ENCODE measurements around the gene PHF2.

DNA sequence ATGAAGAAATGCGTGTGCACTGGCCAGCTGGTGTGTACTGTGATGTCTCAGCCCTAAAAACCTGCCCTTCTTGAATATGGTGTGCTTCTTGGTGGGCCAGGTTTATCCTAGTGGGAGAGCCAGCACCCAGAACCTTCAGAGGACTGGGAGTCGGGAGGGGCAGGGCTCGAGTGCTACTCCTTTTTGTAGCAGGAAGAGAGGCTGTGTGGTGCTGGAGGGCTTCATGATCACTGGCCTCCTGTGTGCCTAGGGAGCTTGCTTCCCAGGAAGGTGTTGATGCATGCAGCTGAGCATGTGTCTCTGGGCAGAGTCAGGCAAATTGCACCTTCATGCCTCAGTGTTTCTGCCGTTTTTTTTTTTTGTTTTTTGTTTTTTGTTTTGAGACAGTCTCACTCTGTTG is 20.0 kb downstream of the PHF2 start:
- TF ChIP-seq, protein P1, sequence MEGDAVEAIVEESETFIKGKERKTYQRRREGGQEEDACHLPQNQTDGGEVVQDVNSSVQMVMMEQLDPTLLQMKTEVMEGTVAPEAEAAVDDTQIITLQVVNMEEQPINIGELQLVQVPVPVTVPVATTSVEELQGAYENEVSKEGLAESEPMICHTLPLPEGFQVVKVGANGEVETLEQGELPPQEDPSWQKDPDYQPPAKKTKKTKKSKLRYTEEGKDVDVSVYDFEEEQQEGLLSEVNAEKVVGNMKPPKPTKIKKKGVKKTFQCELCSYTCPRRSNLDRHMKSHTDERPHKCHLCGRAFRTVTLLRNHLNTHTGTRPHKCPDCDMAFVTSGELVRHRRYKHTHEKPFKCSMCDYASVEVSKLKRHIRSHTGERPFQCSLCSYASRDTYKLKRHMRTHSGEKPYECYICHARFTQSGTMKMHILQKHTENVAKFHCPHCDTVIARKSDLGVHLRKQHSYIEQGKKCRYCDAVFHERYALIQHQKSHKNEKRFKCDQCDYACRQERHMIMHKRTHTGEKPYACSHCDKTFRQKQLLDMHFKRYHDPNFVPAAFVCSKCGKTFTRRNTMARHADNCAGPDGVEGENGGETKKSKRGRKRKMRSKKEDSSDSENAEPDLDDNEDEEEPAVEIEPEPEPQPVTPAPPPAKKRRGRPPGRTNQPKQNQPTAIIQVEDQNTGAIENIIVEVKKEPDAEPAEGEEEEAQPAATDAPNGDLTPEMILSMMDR (IDR thresholded peaks at IDR 0.05), result no peak
- TF ChIP-seq, protein P2, sequence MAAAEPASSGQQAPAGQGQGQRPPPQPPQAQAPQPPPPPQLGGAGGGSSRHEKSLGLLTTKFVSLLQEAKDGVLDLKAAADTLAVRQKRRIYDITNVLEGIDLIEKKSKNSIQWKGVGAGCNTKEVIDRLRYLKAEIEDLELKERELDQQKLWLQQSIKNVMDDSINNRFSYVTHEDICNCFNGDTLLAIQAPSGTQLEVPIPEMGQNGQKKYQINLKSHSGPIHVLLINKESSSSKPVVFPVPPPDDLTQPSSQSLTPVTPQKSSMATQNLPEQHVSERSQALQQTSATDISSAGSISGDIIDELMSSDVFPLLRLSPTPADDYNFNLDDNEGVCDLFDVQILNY (CRISPR knock-in tag; IDR thresholded peaks at IDR 0.05), result no peak
- TF ChIP-seq ZNF121 (CRISPR knock-in tag; IDR thresholded peaks at IDR 0.05), result no peak
- TF ChIP-seq, protein P3, sequence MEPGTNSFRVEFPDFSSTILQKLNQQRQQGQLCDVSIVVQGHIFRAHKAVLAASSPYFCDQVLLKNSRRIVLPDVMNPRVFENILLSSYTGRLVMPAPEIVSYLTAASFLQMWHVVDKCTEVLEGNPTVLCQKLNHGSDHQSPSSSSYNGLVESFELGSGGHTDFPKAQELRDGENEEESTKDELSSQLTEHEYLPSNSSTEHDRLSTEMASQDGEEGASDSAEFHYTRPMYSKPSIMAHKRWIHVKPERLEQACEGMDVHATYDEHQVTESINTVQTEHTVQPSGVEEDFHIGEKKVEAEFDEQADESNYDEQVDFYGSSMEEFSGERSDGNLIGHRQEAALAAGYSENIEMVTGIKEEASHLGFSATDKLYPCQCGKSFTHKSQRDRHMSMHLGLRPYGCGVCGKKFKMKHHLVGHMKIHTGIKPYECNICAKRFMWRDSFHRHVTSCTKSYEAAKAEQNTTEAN (CRISPR knock-in tag; IDR thresholded peaks at IDR 0.05), result no peak
- no peak for TF ChIP-seq GABPB1 (CRISPR knock-in tag; IDR thresholded peaks at IDR 0.05)
- no peak for TF ChIP-seq JUN (CRISPR knock-in tag; IDR thresholded peaks at IDR 0.05)
- TF ChIP-seq, protein P4, sequence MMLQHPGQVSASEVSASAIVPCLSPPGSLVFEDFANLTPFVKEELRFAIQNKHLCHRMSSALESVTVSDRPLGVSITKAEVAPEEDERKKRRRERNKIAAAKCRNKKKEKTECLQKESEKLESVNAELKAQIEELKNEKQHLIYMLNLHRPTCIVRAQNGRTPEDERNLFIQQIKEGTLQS (CRISPR knock-in tag; conservative IDR thresholded peaks at IDR 0.05), result no peak
- TF ChIP-seq, protein P5, sequence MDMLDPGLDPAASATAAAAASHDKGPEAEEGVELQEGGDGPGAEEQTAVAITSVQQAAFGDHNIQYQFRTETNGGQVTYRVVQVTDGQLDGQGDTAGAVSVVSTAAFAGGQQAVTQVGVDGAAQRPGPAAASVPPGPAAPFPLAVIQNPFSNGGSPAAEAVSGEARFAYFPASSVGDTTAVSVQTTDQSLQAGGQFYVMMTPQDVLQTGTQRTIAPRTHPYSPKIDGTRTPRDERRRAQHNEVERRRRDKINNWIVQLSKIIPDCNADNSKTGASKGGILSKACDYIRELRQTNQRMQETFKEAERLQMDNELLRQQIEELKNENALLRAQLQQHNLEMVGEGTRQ (CRISPR knock-in tag; IDR thresholded peaks at IDR 0.05), result no peak
- TF ChIP-seq, protein P6, sequence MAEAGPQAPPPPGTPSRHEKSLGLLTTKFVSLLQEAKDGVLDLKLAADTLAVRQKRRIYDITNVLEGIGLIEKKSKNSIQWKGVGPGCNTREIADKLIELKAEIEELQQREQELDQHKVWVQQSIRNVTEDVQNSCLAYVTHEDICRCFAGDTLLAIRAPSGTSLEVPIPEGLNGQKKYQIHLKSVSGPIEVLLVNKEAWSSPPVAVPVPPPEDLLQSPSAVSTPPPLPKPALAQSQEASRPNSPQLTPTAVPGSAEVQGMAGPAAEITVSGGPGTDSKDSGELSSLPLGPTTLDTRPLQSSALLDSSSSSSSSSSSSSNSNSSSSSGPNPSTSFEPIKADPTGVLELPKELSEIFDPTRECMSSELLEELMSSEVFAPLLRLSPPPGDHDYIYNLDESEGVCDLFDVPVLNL (CRISPR knock-in tag; IDR thresholded peaks at IDR 0.05; ENCODE audit: borderline replicate concordance, low read depth), result no peak
- no peak for TF ChIP-seq ELF4 (CRISPR knock-in tag; IDR thresholded peaks at IDR 0.05; ENCODE audit: low read depth)
